Mesendoderm (in vitro differentiated cells): ENCODE data around the gene RPL27A.

ENCODE experiments used
- DNase-seq: peaks from one replicate; pipeline ENCODE4 v3.0.0; 2013
- H2AK5ac ChIP-seq: 2 replicates; pipeline ENCODE4 v1.6.1; 2013; ENCODE audit warnings: low read length, inconsistent platforms
- H2BK120ac ChIP-seq: 2 replicates; pipeline ENCODE4 v1.6.1; 2013; ENCODE audit warnings: low read depth, mild to moderate bottlenecking, low read length, moderate library complexity, mixed read lengths
- H2BK15ac ChIP-seq: replicated peaks from 2 replicates; pipeline ENCODE4 v1.6.1; 2013; ENCODE audit warnings: low read depth, mild to moderate bottlenecking, moderate library complexity
- H2BK5ac ChIP-seq: 2 replicates; pipeline ENCODE4 v1.6.1; 2013; ENCODE audit warnings: low read length, inconsistent platforms
- H3K18ac ChIP-seq: 2 replicates; pipeline ENCODE4 v1.6.1; 2013; ENCODE audit warnings: mild to moderate bottlenecking, low read length, mixed read lengths
- H3K23ac ChIP-seq: one replicate; pipeline ENCODE4 v1.6.1; 2013; ENCODE audit warnings: low read length
- H3K27ac ChIP-seq: 2 replicates; pipeline ENCODE4 v1.5.1; 2013; ENCODE audit warnings: low read depth, mild to moderate bottlenecking, inconsistent platforms, low read length, moderate library complexity
- H3K27me3 ChIP-seq: 2 replicates; pipeline ENCODE4 v1.6.1; 2013; ENCODE audit warnings: low read length, control low read depth, mild to moderate bottlenecking, inconsistent platforms; ENCODE audit not compliant: insufficient read depth, poor library complexity
- H3K36me3 ChIP-seq: 2 replicates; pipeline ENCODE4 v1.6.1; 2013; ENCODE audit warnings: low read length, inconsistent platforms; ENCODE audit not compliant: control insufficient read depth, insufficient read depth
- H3K4ac ChIP-seq: one replicate; pipeline ENCODE4 v1.6.1; 2013; ENCODE audit warnings: low read depth, mild to moderate bottlenecking, low read length, moderate library complexity
- H3K4me1 ChIP-seq: 2 replicates; pipeline ENCODE4 v1.6.1; 2013; ENCODE audit warnings: low read depth, low read length, inconsistent platforms; ENCODE audit not compliant: control insufficient read depth
- H3K4me2 ChIP-seq: 2 replicates; pipeline ENCODE4 v1.6.1; 2013; ENCODE audit warnings: low read length
- H3K4me3 ChIP-seq: 2 replicates; pipeline ENCODE4 v1.5.1; 2013; ENCODE audit warnings: mild to moderate bottlenecking, low read length
- H3K56ac ChIP-seq: one replicate; pipeline ENCODE4 v1.6.1; 2013; ENCODE audit warnings: low read length
- H3K79me1 ChIP-seq: 2 replicates; pipeline ENCODE4 v1.6.1; 2013; ENCODE audit warnings: low read length, inconsistent platforms
- H3K79me2 ChIP-seq: 2 replicates; pipeline ENCODE4 v1.6.1; 2013; ENCODE audit warnings: mild to moderate bottlenecking, low read length; ENCODE audit not compliant: control insufficient read depth, insufficient read depth
- H3K9ac ChIP-seq: 2 replicates; pipeline ENCODE4 v1.6.1; 2013; ENCODE audit warnings: low read length, inconsistent platforms
- H4K5ac ChIP-seq: one replicate; pipeline ENCODE4 v1.6.1; 2013; ENCODE audit warnings: low read length
- H4K8ac ChIP-seq: one replicate; pipeline ENCODE4 v1.6.1; 2013; ENCODE audit warnings: low read depth, mild to moderate bottlenecking, control low read depth, low read length, moderate library complexity
- WGBS: extraction: QIAGEN DNeasy Blood & Tissue Kit; methylation state at CpG from one replicate; pipeline ENCODE4 v1.1.7; 2013; ENCODE audit warnings: low lambda C conversion rate, missing lambda C conversion rate; ENCODE audit not compliant: insufficient coverage; ENCODE audit errors: extremely low coverage; 5-methylcytosine and 5-hydroxymethylcytosine counted together

The RPL27A gene

DNA sequence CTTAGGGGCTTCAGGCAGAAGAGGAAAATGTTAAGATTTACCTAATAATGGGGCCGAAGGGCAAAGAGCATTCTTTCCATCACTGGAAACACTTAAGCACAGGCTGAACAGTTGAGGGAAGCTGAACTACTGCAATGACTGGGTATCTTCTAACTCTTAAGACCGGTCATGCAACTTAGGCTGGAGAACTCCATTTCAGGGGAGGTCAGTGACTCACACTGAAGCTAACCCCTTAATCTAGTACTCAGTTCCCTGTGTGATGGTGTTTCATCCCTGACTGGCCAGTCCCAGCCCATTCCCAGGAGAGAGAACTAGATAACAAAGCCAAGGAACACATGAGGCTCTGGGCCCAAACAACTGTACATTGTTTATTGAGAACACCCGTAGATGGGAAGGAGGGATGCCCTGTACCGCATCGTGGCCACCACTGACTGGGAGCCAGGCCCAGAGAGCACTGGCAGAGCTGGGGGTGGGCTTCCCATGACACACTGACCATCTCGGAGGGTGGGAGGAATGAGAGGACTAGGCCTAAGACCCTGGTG lies 10.5 kb downstream of the RPL27A start:
- Histone ChIP-seq H3K79me1 (peaks cover 3% of the 10 kb centered on the region), H3K4me1 (no peaks in the 10 kb centered on the region), H3K18ac (no peak overlapping the region), H3K9ac (no peak overlapping the region), H3K36me3 (peaks cover 2% of the 10 kb centered on the region), H2BK15ac (no peak overlapping the region), H3K4me3 (no peak overlapping the region), H3K79me2 (no peaks in the 10 kb centered on the region), H4K5ac (no peak overlapping the region), H3K27ac (no peak overlapping the region), H2BK120ac (no peak overlapping the region), H3K4me2 (no peak overlapping the region), H3K4ac (no peak overlapping the region), H3K27me3 (no peaks in the 10 kb centered on the region), H4K8ac (no peak overlapping the region), H3K23ac (no peak overlapping the region), H2AK5ac (no peak overlapping the region), H3K56ac (no peak overlapping the region), H2BK5ac (no peak overlapping the region)
- DNase-seq, result no peak
- WGBS, result no CpG with 5 or more reads among the region's 6 CpGs

DNA sequence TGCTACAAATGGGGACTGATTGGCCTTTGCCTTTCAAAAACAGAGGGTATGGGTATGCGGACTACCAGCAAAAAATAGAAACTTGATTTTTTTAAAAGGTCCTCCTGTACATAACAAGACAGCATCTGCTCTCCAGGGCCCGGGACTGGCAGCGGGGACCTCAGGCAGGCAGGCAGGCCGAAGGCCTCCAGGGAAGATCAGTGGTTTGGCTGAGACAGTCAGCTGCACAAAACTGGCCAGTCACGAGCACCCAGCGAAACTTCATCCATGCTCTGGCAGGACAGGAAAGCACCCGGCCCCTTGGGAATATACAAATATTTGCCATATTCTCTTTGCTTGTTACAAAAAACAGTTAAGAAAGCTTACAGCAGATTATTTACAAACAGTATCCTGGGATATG lies 11.0 kb downstream of the RPL27A start:
- no peak overlapping the region for H4K5ac ChIP-seq

DNA sequence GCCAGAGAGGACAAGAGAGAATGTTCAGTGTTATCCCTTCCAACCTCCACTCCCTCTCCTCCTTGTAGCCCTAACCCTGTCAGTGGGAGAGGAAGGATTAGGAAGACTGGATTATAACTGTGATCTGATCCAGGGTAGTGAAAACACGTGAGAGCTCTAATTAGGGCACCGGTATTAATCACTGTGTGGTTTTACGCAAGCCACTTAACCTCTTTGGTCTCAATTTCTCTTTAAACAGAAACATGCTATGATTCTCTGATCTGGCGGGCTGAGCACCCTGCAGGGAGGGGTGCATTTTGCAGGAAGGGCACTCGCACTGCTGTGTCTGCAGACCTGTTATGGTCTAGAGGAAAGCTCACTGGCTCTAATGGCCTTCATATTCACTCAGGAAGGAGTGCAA lies 11.5 kb downstream of the RPL27A start:
- H3K79me1 ChIP-seq, result peaks cover 3% of the 10 kb centered on the region
- H4K8ac ChIP-seq, result no peak overlapping the region
- no CpG with 5 or more reads among the region's 5 CpGs for WGBS
- H2AK5ac ChIP-seq, result no peak overlapping the region
- DNase-seq, result no peak
- no peak overlapping the region for H2BK120ac ChIP-seq
- H3K9ac ChIP-seq, result no peak overlapping the region
- H3K4me2 ChIP-seq, result no peak overlapping the region
- peaks cover 4% of the 10 kb centered on the region for H3K4me1 ChIP-seq
- H2BK15ac ChIP-seq, result no peak overlapping the region
- H3K79me2 ChIP-seq, result no peaks in the 10 kb centered on the region
- H3K18ac ChIP-seq, result no peak overlapping the region
- H2BK5ac ChIP-seq, result no peak overlapping the region
- peaks cover 2% of the 10 kb centered on the region for H3K36me3 ChIP-seq
- no peaks in the 10 kb centered on the region for H3K27me3 ChIP-seq
- H3K23ac ChIP-seq, result no peak overlapping the region
- no peak overlapping the region for H4K5ac ChIP-seq
- H3K56ac ChIP-seq, result no peak overlapping the region
- H3K27ac ChIP-seq, result no peak overlapping the region
- no peak overlapping the region for H3K4me3 ChIP-seq
- no peak overlapping the region for H3K4ac ChIP-seq

More for the DNA sequence above, 11.0 kb downstream of the RPL27A start:
- H3K23ac ChIP-seq, result no peak overlapping the region
- no peak overlapping the region for H3K18ac ChIP-seq
- H3K27me3 ChIP-seq, result no peaks in the 10 kb centered on the region
- H4K8ac ChIP-seq, result no peak overlapping the region
- DNase-seq, result no peak
- no peak overlapping the region for H2BK120ac ChIP-seq
- H3K9ac ChIP-seq, result no peak overlapping the region
- no peak overlapping the region for H2BK15ac ChIP-seq
- no peaks in the 10 kb centered on the region for H3K79me2 ChIP-seq
- peaks cover 2% of the 10 kb centered on the region for H3K36me3 ChIP-seq
- no peak overlapping the region for H2AK5ac ChIP-seq
- no peak overlapping the region for H3K4me2 ChIP-seq
- peaks cover 3% of the 10 kb centered on the region for H3K79me1 ChIP-seq
- no peak overlapping the region for H3K4me3 ChIP-seq
- no peak overlapping the region for H3K56ac ChIP-seq
- no peaks in the 10 kb centered on the region for H3K4me1 ChIP-seq
- no peak overlapping the region for H3K27ac ChIP-seq
- no peak overlapping the region for H2BK5ac ChIP-seq
- WGBS, result no CpG with 5 or more reads among the region's 7 CpGs
- no peak overlapping the region for H3K4ac ChIP-seq

DNA sequence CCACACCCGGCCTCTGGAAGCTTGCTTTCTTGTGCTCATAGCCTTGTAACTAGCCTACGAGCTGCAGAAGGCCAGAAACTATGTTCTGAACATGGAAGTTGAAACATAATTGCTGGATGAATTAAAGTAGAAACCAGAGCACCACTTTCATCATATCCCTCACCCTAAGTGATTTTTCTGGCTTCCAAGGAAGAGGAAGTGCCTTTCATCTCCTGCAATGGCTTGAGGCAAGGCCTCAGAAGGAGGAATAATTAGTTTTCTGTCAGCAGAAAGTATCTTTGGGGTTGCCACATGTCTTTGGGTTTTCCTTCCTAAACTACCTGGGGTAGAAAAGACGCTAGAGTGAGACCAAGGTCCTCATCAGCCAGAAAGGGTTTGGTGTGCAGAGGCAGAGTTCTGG lies 14.5 kb downstream of the RPL27A start:
- no peak overlapping the region for H3K4me3 ChIP-seq
- no peak overlapping the region for H2BK15ac ChIP-seq
- no peak overlapping the region for H3K27ac ChIP-seq
- H3K4me1 ChIP-seq, result peaks cover 17% of the 10 kb centered on the region
- H3K4ac ChIP-seq, result no peak overlapping the region
- H2AK5ac ChIP-seq, result no peak overlapping the region
- H3K18ac ChIP-seq, result no peak overlapping the region
- H4K5ac ChIP-seq, result no peak overlapping the region
- no peak overlapping the region for H2BK120ac ChIP-seq
- DNase-seq, result no peak
- no peak overlapping the region for H3K56ac ChIP-seq
- H3K27me3 ChIP-seq, result no peaks in the 10 kb centered on the region
- H3K9ac ChIP-seq, result no peak overlapping the region
- H3K79me1 ChIP-seq, result peaks cover 1% of the 10 kb centered on the region
- H2BK5ac ChIP-seq, result no peak overlapping the region
- no CpG with 5 or more reads among the region's 3 CpGs for WGBS
- H3K36me3 ChIP-seq, result peaks cover 2% of the 10 kb centered on the region
- H3K23ac ChIP-seq, result no peak overlapping the region
- H3K4me2 ChIP-seq, result no peak overlapping the region
- no peaks in the 10 kb centered on the region for H3K79me2 ChIP-seq
- H4K8ac ChIP-seq, result no peak overlapping the region

DNA sequence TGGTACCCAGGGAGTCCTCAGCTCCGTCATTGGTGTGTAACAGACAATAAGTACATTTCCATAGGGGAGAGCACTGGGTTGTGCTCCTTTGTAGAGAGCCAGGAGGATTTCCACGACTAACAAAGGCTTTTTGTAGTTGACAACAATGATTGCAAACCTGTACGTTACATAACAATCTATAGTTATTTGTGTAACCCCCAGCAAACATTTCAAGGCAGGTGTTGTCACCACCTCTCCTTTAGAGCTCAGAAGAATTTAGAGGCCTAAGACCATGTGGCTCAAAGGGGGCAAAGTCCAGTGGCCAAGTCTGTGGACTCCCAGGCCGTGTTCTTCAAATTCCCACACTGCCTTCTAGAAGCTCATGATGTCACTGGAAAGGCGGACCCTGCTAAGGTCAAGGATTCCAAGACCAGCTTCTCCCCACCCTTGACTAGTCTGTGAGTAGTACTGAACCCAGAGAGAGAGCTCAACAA lies 15.8 kb downstream of the RPL27A start:
- peaks cover 1% of the 10 kb centered on the region for H3K79me1 ChIP-seq

DNA sequence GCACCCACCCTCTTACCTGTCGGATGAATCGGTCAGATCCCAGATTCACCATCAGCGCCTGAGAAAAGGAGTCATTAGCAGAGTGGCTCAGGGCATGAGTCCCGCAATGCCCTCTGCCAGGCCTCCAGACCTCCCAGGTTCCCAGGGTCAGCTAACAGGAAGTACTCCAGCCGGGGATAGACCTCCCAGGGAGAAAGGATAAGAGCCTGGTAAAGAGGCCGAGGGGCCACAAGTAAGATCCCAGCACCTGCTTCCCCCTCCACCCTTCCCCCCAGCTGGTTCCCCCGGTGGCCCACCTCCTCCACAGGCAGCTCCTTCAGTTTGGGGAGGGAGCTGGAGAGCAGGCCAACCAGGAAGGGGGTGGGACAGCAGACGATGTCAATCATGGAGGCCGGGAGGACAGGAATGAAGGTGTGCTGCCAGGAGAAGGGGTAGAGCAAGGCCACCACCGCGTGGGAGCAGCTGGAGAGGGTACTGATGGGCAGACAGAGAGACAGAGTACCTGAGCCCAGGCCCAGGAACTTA lies 16.4 kb downstream of the RPL27A start:
- H3K79me1 ChIP-seq, result peaks cover 1% of the 10 kb centered on the region
- no peak overlapping the region for H4K5ac ChIP-seq
- DNase-seq, result peak; percentile 92
- peak overlapping the region; percentile 83 for H3K56ac ChIP-seq
- WGBS, result no CpG with 5 or more reads among the region's 11 CpGs
- H2AK5ac ChIP-seq, result peak overlapping the region; percentile 47
- no peaks in the 10 kb centered on the region for H3K27me3 ChIP-seq
- no peak overlapping the region for H4K8ac ChIP-seq
- H2BK15ac ChIP-seq, result no peak overlapping the region
- peak overlapping the region; percentile 34 for H3K18ac ChIP-seq
- H3K36me3 ChIP-seq, result peaks cover 2% of the 10 kb centered on the region
- H2BK5ac ChIP-seq, result peak overlapping the region; percentile 89
- no peaks in the 10 kb centered on the region for H3K79me2 ChIP-seq
- peak overlapping the region; percentile 80 for H3K27ac ChIP-seq
- peak overlapping the region; percentile 72 for H3K4ac ChIP-seq
- no peak overlapping the region for H3K4me2 ChIP-seq
- peak overlapping the region; percentile 54 for H3K23ac ChIP-seq
- H3K4me1 ChIP-seq, result peaks cover 17% of the 10 kb centered on the region
- peak overlapping the region; percentile 23 for H3K9ac ChIP-seq
- H2BK120ac ChIP-seq, result peak overlapping the region; percentile 56
- no peak overlapping the region for H3K4me3 ChIP-seq

More for the DNA sequence above, 15.8 kb downstream of the RPL27A start:
- H2BK15ac ChIP-seq, result no peak overlapping the region
- no peak overlapping the region for H4K5ac ChIP-seq
- peaks cover 17% of the 10 kb centered on the region for H3K4me1 ChIP-seq
- H3K4ac ChIP-seq, result no peak overlapping the region
- peak overlapping the region; percentile 15 for H2BK5ac ChIP-seq
- no peak overlapping the region for H3K23ac ChIP-seq
- no peak overlapping the region for H4K8ac ChIP-seq
- H3K18ac ChIP-seq, result no peak overlapping the region
- H2AK5ac ChIP-seq, result peak overlapping the region; percentile 47
- DNase-seq, result peak; percentile 67
- H2BK120ac ChIP-seq, result no peak overlapping the region
- peaks cover 2% of the 10 kb centered on the region for H3K36me3 ChIP-seq
- no peak overlapping the region for H3K4me3 ChIP-seq
- no peak overlapping the region for H3K9ac ChIP-seq
- peak overlapping the region; percentile 80 for H3K27ac ChIP-seq
- H3K27me3 ChIP-seq, result no peaks in the 10 kb centered on the region
- WGBS, result no CpG with 5 or more reads among the region's 5 CpGs
- H3K4me2 ChIP-seq, result no peak overlapping the region
- H3K56ac ChIP-seq, result peak overlapping the region; percentile 83
- no peaks in the 10 kb centered on the region for H3K79me2 ChIP-seq
